HG03575 (cell line): ENCODE results near the gene S100A9.

Source experiments
- ATAC-seq: cut with Tn5 transposase; IDR thresholded peaks from one replicate; pipeline ENCODE4 v1.9.1; 2021; ENCODE audit not compliant: unreplicated experiment, insufficient number of reproducible peaks, low FRiP score; ENCODE audit errors: extremely low read depth

S100A9 gene

DNA sequence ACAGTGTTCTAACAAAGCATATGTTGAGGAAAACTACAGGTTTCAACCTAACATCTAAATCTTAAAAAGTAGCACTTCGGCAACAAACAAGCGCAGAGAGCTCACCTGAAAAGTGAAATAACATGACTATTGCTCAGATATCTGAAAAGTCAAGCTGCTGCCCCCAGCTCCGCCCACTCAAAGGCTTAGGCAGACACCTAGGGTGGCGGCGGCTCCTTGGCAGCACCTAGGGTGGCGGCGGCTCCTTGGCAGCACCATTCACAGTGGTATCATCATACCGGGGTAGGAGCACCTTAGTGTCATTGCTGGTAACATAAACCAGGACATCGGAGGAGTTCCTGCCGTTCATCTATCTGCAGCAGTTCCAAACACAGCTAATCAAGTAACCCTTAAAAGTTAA, 21.9 kb downstream of the S100A9 start:
- no peak for ATAC-seq

DNA sequence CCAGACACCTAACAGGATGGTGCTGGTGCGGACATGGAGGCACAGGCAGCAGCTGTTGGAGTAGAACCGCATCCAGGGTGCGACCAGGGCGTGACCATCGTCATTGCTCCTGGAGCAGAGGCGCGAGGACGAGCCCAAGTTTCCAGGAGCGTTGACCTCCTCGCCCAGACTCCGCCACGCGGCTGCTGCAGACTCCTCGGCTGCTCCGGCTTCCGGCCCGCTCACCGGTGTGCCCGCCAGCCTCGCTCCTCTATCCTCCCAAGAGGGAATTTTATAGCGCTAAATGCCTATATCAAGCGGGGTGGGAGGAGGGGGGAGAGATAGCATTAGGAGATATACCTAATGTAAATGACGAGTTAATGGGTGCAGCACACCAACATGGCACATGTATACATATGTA, 23.1 kb downstream of the S100A9 start:
- no peak for ATAC-seq

DNA sequence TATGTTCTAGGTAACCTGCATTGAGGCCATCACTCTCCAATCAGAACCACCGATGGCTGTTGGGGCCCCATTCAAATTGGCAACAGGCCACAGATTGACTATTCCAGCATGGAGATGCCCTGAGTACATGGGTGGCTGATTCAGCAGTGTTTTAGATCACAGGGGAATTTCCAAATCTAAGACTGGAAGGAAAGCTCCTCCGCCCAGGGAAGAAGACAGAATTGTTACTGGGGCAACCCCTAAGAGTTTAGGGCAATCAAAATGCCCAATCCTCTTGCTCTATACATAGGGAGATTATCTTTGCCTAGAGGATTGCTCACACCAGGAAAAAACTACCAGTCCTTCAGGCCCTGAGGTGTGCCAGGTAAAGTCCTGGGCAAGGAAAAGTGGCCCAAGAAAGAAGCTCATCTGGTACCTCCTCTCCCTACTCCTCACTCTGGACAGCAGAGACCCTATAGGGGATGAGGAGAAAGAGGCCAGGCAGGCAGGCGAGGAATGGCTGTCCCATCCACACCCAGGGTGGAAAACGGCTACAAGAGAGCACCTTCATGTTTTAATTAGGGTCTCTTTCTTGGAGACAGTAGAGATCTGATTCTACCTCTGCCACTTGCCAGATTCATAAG, 27.4 kb downstream of the S100A9 start:
- no peak for ATAC-seq

DNA sequence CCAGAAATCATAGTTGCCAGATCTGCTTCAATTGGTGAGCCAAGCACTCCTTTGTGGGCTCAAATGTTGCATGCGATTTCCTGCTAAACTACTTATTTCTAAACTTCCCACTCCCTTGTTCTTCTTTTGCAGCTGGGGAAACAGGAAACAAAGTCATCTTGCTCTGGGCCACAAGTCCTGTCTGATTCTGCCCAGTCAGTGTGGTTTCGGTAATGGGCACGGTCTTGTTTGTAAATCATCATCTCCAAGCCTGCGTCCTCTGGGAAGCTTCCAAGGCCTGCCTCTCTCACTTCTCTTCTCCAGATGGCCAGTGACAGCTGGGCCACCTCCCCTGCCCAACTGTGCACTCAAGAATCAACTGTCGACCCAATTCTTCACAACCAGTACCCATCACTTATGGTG, 28.8 kb downstream of the S100A9 start:
- no peak for ATAC-seq

DNA sequence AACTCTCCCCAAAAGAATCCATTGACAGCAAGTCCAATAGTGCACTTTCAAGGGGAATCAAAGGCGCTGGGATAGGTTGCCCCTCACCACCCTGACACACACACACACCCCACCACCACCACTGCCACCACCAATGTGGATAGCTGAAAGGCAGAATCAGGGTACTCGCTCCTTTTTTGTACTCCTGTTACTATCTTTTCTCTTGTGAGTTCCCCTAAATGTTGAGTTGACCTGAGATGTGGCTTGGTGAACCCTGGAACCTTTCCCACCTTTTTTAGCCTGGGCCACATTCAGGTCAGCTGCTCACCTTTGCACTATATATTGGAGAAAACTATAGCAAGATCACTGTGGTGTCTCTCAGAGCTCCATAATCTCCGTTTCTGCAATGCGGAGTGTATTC, 29.3 kb downstream of the S100A9 start:
- ATAC-seq: no peak

DNA sequence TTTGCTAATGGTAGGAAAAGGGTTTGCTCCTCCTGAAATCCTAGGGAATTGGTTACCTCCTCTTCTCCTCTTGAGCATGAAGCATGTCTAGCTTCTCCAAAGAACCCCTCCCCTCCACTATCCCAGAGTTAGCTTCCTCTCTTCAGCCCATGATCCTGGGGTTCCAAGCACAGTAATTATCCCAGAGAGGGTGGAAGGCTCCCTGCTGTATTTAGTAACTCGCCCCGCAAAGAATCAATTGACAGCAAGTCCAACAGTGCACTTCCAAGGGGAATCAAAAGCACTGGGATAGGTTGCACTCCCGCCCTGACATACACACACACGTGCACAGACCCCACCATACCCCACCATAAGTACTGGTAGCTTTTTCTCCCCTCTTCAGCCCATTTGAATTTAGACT, 30.1 kb downstream of the S100A9 start:
- ATAC-seq: no peak

DNA sequence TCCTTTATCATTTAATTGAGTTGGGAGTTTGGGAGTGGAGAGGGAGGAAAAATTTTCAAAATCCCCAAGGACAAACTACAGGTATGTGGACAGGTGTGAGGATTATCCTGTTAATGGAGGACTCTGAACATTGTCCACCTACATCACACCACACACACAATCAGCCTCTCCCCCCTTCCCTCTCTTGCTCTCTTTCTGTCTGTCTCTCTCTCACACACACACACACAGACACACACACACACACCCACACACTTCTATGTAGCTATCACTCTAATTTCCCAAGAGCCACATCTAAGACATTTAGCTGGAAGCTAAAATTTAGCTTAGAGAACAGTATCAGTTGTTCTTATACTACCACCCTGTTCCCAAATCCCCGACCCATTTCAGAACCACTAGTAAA, 31.7 kb downstream of the S100A9 start:
- no peak for ATAC-seq

DNA sequence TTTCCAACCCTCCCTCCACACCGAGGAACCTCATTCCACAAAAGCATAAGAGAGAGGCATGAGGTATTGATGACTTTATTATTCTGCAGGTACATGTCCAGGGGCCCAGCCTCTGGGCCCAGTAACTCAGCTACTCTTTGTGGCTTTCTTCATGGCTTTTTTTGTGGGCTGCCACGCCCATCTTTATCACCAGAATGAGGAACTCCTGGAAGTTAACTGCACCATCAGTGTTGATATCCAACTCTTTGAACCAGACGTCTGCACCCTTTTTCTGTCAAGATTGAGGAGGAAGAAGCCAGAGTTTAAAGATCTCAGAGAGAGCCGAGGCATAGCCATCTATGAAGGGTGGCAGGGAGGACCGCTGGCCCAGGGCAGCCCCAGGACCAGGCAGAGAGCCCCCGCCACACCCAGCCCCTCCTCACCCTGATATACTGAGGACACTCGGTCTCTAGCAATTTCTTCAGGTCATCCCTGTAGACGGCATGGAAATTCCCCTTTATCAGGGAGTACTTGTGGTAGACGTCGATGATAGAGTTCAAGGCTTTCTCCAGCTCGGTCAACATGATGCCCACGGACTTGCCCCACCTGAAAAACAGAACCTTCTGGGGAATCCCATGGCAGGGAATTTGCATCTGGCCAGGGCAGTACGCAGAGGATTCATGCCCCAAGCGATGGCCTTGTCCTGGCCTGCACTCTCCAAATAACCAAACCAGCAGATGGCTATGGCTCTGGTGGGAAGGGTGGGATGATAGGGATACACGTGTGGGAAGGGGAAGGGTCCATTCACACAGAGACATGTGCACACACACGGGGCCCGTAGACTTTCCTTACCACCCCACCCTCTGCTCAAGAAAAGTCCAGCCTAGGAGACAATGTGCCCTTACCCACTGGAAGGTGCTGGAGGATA, 32.6 kb downstream of the S100A9 start:
- no peak for ATAC-seq

DNA sequence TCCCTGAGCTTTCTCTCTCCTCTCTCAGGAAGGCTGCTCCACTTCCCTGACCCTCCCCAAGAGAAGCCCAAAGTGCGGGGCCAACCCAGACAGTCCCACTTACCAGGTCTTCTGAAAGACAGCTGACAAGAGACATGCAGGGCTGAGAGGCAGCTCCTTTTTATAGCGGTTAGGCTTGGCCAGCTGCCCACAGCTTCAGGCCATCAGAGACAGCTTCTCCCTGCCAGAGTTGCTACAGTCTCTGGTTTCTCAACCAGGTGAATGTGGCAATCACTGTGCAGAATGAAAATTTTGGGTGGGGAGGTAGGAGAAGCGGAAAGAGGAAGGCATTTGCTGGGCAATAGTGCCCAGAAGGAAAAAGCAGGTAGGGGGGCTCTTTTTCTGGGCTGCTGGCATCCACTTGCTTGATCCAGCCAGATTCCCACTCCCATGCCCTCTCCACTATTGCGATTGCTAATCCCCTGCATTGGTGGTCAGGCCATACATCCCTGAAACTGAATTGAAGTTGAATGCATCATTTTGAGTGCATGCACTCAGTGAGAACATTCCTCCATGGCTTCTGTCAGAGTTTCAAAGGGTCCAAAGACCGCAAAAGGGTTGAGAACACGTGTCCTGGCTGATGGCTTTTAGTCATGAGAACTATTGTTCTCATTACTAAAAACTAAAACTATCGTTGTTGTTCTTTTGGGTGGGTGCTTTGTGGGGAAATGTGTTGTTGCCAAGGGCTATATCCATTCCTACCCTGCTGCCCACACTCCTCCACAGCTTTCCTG, 33.5 kb downstream of the S100A9 start, which contains the start of gene S100A8:
Gene S100A8 (minus strand): TSS at position 136 of the 773 bp plus-strand sequence. CDS start 538 bp downstream, outside the sequence.
- no peak for ATAC-seq

DNA sequence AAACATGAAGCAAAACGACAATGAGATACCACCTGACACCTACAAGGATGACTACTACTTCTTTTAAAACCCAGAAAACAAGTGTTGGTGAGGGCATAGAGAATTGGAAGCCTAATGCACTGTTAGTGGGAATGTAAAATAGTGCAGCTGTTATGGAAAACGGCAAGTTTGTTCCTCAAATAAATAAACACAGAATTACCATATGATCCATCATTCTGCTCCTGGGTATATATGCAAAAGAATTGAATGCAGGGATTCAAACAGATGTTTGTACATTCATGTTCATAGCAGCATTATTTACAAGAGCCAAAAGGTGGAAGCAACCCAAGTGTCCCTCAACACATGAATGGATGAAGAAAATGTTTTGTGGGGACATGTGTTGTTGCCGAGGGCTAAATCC, 34.6 kb downstream of the S100A9 start:
- no peak for ATAC-seq

DNA sequence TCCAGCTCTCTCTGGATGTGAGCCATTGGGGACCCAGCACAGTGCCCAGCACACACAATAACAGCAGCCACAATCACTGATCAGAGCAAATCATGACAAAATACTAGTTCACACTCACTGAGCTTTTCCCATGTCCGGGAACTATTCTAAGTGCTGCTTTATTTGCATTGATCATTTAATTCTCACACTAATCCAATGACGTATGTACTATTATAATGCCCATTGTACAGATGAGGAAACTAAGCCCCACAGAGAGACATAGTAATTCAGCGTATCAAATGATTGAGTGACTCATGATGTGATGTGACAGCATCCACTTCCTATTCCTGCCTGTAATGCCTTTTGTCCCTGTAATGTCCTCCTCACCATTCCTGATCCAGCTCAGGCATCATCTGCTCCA, 35.2 kb downstream of the S100A9 start:
- ATAC-seq: no peak

DNA sequence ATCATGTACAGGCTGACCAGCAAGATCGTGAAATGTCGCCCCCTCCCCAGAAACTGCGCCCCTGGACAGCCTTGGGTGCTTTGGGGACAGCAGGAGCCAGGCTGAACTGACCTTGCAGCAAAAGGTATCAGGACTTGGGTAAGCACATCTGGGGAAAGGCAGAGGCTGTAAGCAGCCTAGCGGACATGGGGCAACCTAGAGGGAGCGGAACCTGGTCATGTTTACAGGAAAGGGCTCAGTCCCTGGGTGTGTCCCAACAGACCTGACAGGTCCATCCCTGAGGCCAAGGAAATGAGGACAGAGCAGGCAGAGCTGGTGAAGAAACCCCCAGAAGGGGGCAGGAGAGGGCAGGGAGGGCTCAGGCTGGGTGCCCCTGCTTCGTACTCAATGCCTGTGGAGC, 36.3 kb downstream of the S100A9 start:
- no peak for ATAC-seq

DNA sequence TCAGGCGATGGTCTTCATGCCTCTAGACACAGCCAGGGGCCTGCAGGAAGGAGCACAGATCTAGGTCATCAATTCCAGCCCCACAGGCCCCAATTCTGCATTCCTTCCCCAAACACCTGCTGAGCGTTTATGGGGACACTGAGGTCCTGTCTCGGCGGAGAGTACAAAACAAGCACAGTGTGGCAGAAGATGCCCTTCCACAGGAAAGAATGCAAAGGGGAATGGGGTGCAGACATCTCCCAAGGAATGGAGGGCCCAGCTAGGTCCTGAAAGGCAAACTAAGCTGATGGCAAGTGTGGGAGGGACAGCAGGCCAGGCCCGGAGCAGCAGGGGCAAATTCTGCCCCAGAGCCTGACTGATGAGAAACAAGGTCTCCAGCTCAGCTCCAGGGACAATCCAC, 36.7 kb downstream of the S100A9 start:
- no peak for ATAC-seq

DNA sequence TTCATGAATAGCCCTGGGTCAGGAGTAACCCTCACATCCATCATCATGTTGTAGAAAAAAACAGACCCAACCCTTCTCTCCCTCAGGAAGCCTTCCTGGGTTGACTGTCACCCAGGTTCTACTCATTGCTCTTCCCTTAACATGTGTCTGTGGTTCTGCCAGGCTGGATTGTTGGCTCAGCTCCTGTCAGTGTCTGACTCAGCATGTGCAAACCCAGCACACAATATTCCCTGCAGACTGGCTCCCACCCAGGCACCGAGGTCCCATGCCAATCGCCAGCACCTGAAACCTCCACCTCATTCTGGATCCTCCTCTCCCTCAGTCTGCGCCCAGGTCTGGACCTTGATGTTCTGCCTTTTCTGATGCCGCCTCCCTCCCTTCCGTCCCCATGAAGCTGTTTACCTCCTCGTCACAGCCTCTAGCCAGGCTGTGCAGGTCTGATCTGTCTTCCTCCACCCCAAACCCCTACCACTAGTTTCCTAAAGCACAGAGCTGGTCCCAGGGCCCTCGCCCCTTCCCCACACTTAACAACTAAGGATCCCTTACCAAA, 37.6 kb downstream of the S100A9 start:
- no peak for ATAC-seq

DNA sequence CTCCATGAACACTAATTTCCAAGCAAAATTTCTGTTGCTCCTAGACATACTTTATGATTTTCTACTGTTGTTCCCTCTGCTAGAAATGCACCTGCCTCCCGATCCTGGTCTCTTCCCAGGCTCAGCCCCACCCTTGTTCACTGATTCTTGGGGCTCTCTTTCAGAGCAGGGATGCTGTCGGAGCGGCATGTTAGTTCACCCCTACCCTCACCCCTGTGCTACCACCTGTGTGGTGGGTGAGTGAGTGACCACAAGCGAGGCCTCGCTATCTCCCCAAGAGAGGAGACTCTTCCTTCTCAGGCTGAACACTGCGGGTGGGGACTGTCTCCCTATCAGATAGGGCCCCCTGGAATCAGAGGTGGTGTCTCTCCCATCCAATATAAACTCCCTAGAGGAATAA, 38.1 kb downstream of the S100A9 start:
- ATAC-seq: no peak

DNA sequence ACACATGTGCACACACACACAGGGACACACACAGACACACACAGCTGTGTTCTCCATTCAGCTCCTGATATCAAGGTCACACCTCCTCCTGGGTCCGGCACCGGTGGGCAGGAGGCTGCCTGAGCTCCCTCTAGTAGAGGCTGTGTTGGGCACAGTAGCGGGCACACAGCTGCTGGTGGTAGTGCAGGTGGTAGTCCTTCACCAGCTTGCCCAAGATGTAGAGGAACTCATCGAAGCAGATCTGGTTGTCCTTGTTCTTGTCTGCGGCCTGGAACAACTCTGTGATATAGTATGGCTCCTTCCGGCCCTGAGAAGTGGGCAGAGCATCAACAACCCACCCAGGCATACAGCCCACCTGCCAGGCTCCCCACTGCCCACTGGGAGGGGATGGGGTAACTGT, 38.8 kb downstream of the S100A9 start:
- ATAC-seq: no peak

DNA sequence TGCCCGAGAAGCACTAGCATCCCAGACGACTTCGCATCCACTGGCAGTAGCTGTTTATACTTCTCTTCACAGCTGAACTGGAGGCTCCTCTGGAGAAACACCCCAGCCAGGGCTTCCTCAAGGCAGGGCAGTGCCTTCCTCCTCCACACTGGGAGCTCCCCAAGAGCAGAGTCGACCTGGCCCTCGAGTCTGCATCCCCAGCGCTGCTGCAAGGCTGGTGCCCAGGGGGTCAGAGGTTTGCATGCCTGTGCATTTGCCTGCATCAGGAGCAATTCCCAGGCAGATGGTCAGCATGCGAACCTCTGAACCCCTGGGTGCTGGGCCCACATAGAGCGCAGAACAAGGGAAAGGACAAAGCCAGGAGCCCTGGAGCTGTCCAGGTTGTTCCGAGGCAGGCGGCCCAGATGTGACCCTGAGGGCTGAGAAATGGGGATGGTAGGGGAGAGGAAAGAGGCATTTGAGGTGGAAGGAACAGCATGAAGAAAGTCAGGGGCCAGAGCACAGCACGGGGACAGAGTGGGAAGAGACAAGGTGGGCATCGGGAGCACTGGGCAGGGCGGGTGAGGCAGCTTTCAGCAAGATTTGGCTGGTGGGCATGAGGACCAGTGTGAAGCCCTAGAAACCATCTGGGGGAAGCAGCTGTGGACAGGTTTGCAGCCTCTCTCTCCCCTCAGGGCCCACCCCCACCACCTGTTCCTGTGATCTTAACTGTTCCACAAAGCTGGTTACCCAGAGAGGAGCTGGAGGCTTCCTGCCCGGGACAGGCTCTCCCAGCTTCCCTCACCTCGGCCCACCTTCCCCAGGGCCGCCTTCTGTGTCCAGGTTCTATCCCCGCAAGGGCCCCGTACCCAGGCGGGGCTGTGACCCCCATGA, 39.6 kb downstream of the S100A9 start:
- no peak for ATAC-seq

DNA sequence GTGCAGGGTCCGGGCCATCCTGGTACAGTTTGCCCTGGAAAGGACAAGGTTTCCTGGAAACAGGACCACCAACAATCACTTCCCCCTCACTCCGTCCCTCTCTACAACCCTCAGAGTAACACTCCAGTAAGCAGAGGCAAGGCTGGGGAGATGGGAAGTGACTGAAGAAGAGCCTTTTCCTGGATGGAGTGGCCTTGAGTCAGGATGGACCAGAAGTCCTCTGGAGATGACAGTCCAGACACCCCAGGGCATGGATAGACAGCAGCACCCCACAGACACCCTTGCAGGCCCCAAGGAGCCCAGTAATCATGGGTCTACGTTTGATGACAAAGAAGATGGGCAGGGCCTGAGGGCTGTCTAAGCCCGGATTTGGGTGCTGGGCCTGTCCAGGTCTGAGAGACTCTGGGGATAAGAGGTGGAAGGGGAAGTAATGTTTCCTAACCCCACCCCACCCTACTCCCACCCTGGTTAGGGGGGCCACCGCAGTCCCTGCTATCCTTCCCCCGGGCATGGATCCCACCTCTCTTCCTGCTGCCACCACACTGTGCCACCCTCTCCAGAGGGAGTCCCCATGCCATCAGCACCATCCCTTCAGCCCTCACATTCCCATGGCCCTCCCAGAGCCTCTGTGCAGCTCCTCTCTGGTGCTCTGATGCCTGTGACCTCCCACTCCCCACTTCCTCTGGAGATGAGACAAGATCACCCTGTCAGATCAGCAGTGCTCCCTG, 40.4 kb downstream of the S100A9 start:
- ATAC-seq: no peak
